OCI-LY7 (cell line): ENCODE data around the gene TRIM13. TPM values are rescaled to one million over a fixed set of nuclear protein-coding genes. Genes with fewer than 3 reads are reported as not detected.

Experiments used
- BruUV-seq: library from RNA; stranded (reverse); fragments of 400-500 nt; replicated peaks from 2 replicates; lab custom pipeline; 2021; lab: Mats Ljungman, UMichigan
- CTCF ChIA-PET: fragments of 300-600 bp; sonication (Branson Sonifier 250); formaldehyde crosslinking; loops from one replicate; lab custom pipeline; 2022; ENCODE audit warnings: antibody characterized with exemption; ENCODE audit not compliant: unreplicated experiment; lab: Charles Lee
- POLR2A ChIA-PET: fragments of 300-600 bp; sonication (Branson Sonifier 250); formaldehyde crosslinking; loops from one replicate; lab custom pipeline; 2022; ENCODE audit warnings: antibody characterized with exemption; lab: Charles Lee
- DNase-seq: peaks from one replicate; pipeline ENCODE4 v3.0.0-alpha.2; 2015; ENCODE audit warnings: low spot score
- H2AFZ ChIP-seq: fragments of 200-600 bp; sonication (generic), shearing (Covaris generic); 2 replicates; pipeline ENCODE4 v1.6.1; 2014; ENCODE audit warnings: mild to moderate bottlenecking, antibody characterized with exemption, low read length, moderate library complexity
- H3K27ac ChIP-seq: fragments of 200-600 bp; sonication (generic); 2 replicates; pipeline ENCODE4 v1.5.1; 2014; ENCODE audit warnings: mixed run types, low read depth, mild to moderate bottlenecking, moderate library complexity, low read length, inconsistent platforms; ENCODE audit not compliant: poor library complexity, severe bottlenecking
- H3K36me3 ChIP-seq: fragments of 200-600 bp; sonication (generic); 2 replicates; pipeline ENCODE4 v1.6.1; 2014; ENCODE audit warnings: mild to moderate bottlenecking, antibody characterized with exemption, low read length, moderate library complexity, mixed read lengths; ENCODE audit not compliant: insufficient read depth
- H3K4me1 ChIP-seq: fragments of 200-600 bp; sonication (generic); 2 replicates; pipeline ENCODE4 v1.5.1; 2014; ENCODE audit warnings: mild to moderate bottlenecking, low read length; ENCODE audit not compliant: insufficient read depth, poor library complexity, severe bottlenecking
- H3K4me2 ChIP-seq: fragments of 200-600 bp; sonication (generic); 2 replicates; pipeline ENCODE4 v1.6.1; 2014; ENCODE audit warnings: mild to moderate bottlenecking, low read length
- H3K4me3 ChIP-seq: fragments of 200-600 bp; sonication (generic); 2 replicates; pipeline ENCODE4 v1.5.1; 2014; ENCODE audit warnings: mild to moderate bottlenecking, low read depth, low read length; ENCODE audit not compliant: poor library complexity, severe bottlenecking
- H3K79me2 ChIP-seq: fragments of 200-600 bp; sonication (generic); 2 replicates; pipeline ENCODE4 v1.6.1; 2016; ENCODE audit warnings: low read depth, mild to moderate bottlenecking, low read length, moderate library complexity, mixed read lengths; ENCODE audit not compliant: insufficient read depth
- H3K9me2 ChIP-seq: fragments of 200-600 bp; sonication (generic); 2 replicates; pipeline ENCODE4 v1.6.1; 2016; ENCODE audit warnings: mild to moderate bottlenecking, low read length, mixed read lengths; ENCODE audit not compliant: insufficient read depth
- H3K9me3 ChIP-seq: fragments of 200-600 bp; sonication (generic); 2 replicates; pipeline ENCODE4 v1.6.1; 2014; ENCODE audit warnings: mild to moderate bottlenecking, mixed run types, low read length, mixed read lengths
- H4K20me1 ChIP-seq: fragments of 200-600 bp; sonication (generic); 2 replicates; pipeline ENCODE4 v1.6.1; 2014; ENCODE audit warnings: mild to moderate bottlenecking, antibody characterized with exemption, low read length, moderate library complexity, mixed read lengths; ENCODE audit not compliant: insufficient read depth
- CTCF ChIP-seq: fragments of 200-600 bp; sonication (generic); conservative IDR thresholded peaks from 2 replicates; pipeline ENCODE4 v1.5.1; 2014; ENCODE audit warnings: mild to moderate bottlenecking, antibody characterized with exemption, low read length, moderate library complexity, mixed read lengths
- EZH2phosphoT487 ChIP-seq: fragments of 200-600 bp; sonication (generic); IDR thresholded peaks from 2 replicates; pipeline ENCODE4 v1.6.1; 2018; ENCODE audit warnings: low read depth, borderline replicate concordance, mild to moderate bottlenecking, mixed run types, antibody characterized with exemption, low read length, moderate library complexity, mixed read lengths
- intact Hi-C: fragments of 100-400 bp; cut with micrococcal nuclease; formaldehyde crosslinking; loops from one replicate; pipeline ENCODE4 v1.10.0; 2022; ENCODE audit not compliant: unreplicated experiment
- total RNA-seq, 2 experiments: library from RNA; depleted of rRNA in 1 of 2; stranded (reverse); fragments of >200 nt in 1 of 2; shearing (Covaris generic) in 1 of 2; gene quantifications; 2 replicates each; pipeline ENCODE4 v1.2.3, GENCODE V29; 2014 to 2022

Gene TRIM13
- total RNA-seq, 2 experiments from 2014 or later, result 12.5 to 13.8 TPM

- no TSS peak for BruUV-seq
- no peaks in the 10 kb centered on the region for H4K20me1 ChIP-seq
- no peaks in the 10 kb centered on the region for H3K9me3 ChIP-seq
- H3K27ac ChIP-seq, result no peak overlapping the region
- DNase-seq, result no peak
- peaks cover 16% of the 10 kb centered on the region for H3K4me1 ChIP-seq
- ChIA-PET POLR2A (no interaction called here), CTCF (no interaction called here)
- no peak for TF ChIP-seq CTCF
- no peak for TF ChIP-seq EZH2phosphoT487
- H2AFZ ChIP-seq, result no peak overlapping the region
- intact Hi-C loops, result loop anchor here (10.0 kb wide), 1 partner anchor 602 kb away; no protein-coding TSS in a partner anchor
- no peaks in the 10 kb centered on the region for H3K9me2 ChIP-seq
- no peak overlapping the region for H3K4me2 ChIP-seq
- peaks cover 68% of the 10 kb centered on the region for H3K36me3 ChIP-seq
- no peak overlapping the region for H3K4me3 ChIP-seq
- peaks cover 7% of the 10 kb centered on the region for H3K79me2 ChIP-seq
Observed at GRCh38 chr13:49993111-49993510, 3.7 kb upstream of the TRIM13 start.

DNA sequence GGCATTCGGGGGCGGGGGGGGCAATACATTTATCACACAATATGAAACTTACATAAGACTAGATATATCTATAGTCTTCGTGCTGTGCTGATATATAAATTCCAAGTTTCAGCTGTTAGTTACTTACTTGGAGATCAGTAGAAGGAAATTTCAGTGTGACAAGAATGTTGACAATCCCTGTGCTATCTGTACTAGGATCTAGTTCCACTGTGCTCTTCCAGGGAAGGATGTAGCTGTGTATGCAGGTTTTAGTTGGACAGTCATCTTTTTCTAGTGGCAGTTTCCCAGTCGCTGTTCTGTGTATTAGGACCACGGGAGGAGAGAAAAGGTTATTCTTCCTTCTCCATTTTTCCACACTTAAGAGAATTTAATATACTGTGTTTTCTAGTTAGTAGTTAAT is 3.2 kb upstream of the TRIM13 start:
- no peaks in the 10 kb centered on the region for H4K20me1 ChIP-seq
- TF ChIP-seq EZH2phosphoT487 (no peak), CTCF (no peak)
- ChIA-PET CTCF (no interaction called here), POLR2A (no interaction called here)
- H3K4me3 ChIP-seq, result no peak overlapping the region
- H3K36me3 ChIP-seq, result peaks cover 68% of the 10 kb centered on the region
- H3K4me1 ChIP-seq, result peaks cover 21% of the 10 kb centered on the region
- H3K4me2 ChIP-seq, result no peak overlapping the region
- no peaks in the 10 kb centered on the region for H3K9me3 ChIP-seq
- no peak overlapping the region for H2AFZ ChIP-seq
- no peak for DNase-seq
- intact Hi-C loops, result loop anchor here (10.0 kb wide), 1 partner anchor 601 kb away; no protein-coding TSS in a partner anchor
- no TSS peak for BruUV-seq
- H3K27ac ChIP-seq, result no peak overlapping the region
- peaks cover 12% of the 10 kb centered on the region for H3K79me2 ChIP-seq
- H3K9me2 ChIP-seq, result no peaks in the 10 kb centered on the region

- Histone ChIP-seq H3K4me2 (peak overlapping the region; percentile 79), H3K4me3 (peak overlapping the region; percentile 68), H3K9me3 (no peaks in the 10 kb centered on the region), H3K4me1 (peaks cover 39% of the 10 kb centered on the region), H3K27ac (peak overlapping the region; percentile 60), H3K36me3 (peaks cover 70% of the 10 kb centered on the region), H3K9me2 (no peaks in the 10 kb centered on the region), H3K79me2 (peaks cover 32% of the 10 kb centered on the region), H4K20me1 (peaks cover 4% of the 10 kb centered on the region; the same call in 1 of the 2 replicates), H2AFZ (peak overlapping the region; percentile 88; the same call in 1 of the 2 replicates)
- intact Hi-C loops, result loop anchor here (2.0 to 10.0 kb wide), 7 partner anchors 87 to 917 kb away; no protein-coding TSS in a partner anchor
- POLR2A ChIA-PET, result interaction anchor here (0.6 kb wide), 1 partner anchor 87 kb away, joined by 3 read pairs; no protein-coding TSS in a partner anchor
- CTCF ChIA-PET, result no interaction called here
- DNase-seq, result no peak
- BruUV-seq, result TSS peak; percentile 40
- no peak for TF ChIP-seq CTCF
- no peak for TF ChIP-seq EZH2phosphoT487
Observed at GRCh38 chr13:49995625-49996101, 1.2 kb upstream of the TRIM13 start.
